ENCODE data around the gene GOLGA3.

DNA sequence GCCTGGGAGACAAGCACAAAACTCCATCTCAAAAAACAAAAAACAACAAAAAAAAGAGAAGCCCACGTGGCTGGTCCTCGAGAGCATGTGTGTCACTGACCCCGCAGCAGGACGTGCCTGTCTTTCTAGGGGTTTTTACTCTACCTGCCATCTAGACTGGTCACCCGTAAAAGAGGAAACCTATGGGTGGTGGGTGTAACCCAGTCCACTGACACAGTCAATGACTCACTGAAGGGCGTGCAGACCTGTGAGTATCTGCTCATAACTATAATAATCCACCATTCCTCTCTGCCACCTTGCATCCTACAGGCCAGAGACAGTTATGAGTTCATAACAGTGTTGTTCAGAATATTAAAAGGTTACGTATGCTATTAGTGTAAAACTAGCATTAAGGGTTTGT is 4.6 kb downstream of the GOLGA3 start:
- TF ChIP-seq JUN (IDR thresholded peaks at IDR 0.05; ENCODE audit: borderline replicate concordance, low read depth, low read length) = no peak
- TF ChIP-seq JUN (CRISPR knock-in tag; IDR thresholded peaks at IDR 0.05; ENCODE audit: borderline replicate concordance) = no peak
- TF ChIP-seq, protein P1, sequence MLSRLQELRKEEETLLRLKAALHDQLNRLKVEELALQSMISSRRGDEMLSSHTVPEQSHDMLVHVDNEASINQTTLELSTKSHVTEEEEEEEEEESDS (CRISPR knock-in tag; IDR thresholded peaks at IDR 0.05) = no peak
- no peak for TF ChIP-seq MAFF (IDR thresholded peaks at IDR 0.05; ENCODE audit: low read length)
- TF ChIP-seq MYC (IDR thresholded peaks at IDR 0.05; ENCODE audit: low read depth, low read length) = no peak
- TF ChIP-seq MYC (CRISPR knock-in tag; IDR thresholded peaks at IDR 0.05; ENCODE audit: borderline replicate concordance, low read depth) = no peak
- TF ChIP-seq YY1 (IDR thresholded peaks at IDR 0.05; ENCODE audit: borderline replicate concordance in 1 of 3, control insufficient read depth in 1 of 3, extremely low read depth in 1 of 3, insufficient read depth in 3 of 3, insufficient read length in 1 of 3, insufficient replicate concordance in 2 of 3, low read depth in 1 of 3, low read length in 2 of 3) = no peak
- TF ChIP-seq, protein P2, sequence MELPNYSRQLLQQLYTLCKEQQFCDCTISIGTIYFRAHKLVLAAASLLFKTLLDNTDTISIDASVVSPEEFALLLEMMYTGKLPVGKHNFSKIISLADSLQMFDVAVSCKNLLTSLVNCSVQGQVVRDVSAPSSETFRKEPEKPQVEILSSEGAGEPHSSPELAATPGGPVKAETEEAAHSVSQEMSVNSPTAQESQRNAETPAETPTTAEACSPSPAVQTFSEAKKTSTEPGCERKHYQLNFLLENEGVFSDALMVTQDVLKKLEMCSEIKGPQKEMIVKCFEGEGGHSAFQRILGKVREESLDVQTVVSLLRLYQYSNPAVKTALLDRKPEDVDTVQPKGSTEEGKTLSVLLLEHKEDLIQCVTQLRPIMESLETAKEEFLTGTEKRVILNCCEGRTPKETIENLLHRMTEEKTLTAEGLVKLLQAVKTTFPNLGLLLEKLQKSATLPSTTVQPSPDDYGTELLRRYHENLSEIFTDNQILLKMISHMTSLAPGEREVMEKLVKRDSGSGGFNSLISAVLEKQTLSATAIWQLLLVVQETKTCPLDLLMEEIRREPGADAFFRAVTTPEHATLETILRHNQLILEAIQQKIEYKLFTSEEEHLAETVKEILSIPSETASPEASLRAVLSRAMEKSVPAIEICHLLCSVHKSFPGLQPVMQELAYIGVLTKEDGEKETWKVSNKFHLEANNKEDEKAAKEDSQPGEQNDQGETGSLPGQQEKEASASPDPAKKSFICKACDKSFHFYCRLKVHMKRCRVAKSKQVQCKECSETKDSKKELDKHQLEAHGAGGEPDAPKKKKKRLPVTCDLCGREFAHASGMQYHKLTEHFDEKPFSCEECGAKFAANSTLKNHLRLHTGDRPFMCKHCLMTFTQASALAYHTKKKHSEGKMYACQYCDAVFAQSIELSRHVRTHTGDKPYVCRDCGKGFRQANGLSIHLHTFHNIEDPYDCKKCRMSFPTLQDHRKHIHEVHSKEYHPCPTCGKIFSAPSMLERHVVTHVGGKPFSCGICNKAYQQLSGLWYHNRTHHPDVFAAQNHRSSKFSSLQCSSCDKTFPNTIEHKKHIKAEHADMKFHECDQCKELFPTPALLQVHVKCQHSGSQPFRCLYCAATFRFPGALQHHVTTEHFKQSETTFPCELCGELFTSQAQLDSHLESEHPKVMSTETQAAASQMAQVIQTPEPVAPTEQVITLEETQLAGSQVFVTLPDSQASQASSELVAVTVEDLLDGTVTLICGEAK (IDR thresholded peaks at IDR 0.05) = no peak
- TF ChIP-seq, protein P2 (CRISPR knock-in tag; IDR thresholded peaks at IDR 0.05) = no peak
- TF ChIP-seq, protein P3, sequence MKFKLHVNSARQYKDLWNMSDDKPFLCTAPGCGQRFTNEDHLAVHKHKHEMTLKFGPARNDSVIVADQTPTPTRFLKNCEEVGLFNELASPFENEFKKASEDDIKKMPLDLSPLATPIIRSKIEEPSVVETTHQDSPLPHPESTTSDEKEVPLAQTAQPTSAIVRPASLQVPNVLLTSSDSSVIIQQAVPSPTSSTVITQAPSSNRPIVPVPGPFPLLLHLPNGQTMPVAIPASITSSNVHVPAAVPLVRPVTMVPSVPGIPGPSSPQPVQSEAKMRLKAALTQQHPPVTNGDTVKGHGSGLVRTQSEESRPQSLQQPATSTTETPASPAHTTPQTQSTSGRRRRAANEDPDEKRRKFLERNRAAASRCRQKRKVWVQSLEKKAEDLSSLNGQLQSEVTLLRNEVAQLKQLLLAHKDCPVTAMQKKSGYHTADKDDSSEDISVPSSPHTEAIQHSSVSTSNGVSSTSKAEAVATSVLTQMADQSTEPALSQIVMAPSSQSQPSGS (CRISPR knock-in tag; IDR thresholded peaks at IDR 0.05) = no peak
- TF ChIP-seq BDP1 (IDR thresholded peaks at IDR 0.05; ENCODE audit: insufficient read depth, insufficient read length) = no peak
- TF ChIP-seq HEY1 (CRISPR knock-in tag; IDR thresholded peaks at IDR 0.05; ENCODE audit: borderline replicate concordance) = no peak
